Measurements from ENCODE around the gene SEZ6. TPM values are rescaled to one million over a fixed set of nuclear protein-coding genes. Genes with fewer than 3 reads are reported as not detected.

The SEZ6 gene
- total and polyA plus RNA-seq, 4 donors: 0.07 to 0.54 (median 0.18) TPM; not detected in 1

- Histone ChIP-seq H3K27ac (ENCODE audit: low read depth in 1 of 2, low read length in 1 of 2) (peak overlapping the region; percentile 96 to 98), H3K9me3 (ENCODE audit: control insufficient read depth in 4 of 4, insufficient read depth in 3 of 4, low read length in 3 of 4) (no peaks in the 10 kb centered on the region), H3K4me1 (ENCODE audit: control insufficient read depth in 5 of 5, insufficient read depth in 5 of 5, low read length in 5 of 5) (peaks cover 0 to 24% (median 7%) of the 10 kb centered on the region in 5 donors), H3K9ac (ENCODE audit: insufficient read depth in 1 of 2, low read length in 2 of 2) (peak overlapping the region; percentile 60 to 94), H3K27me3 (ENCODE audit: control insufficient read depth in 3 of 3, insufficient read depth in 3 of 3, low read length in 2 of 3) (no peaks in the 10 kb centered on the region), H3K36me3 (ENCODE audit: control insufficient read depth in 4 of 4, insufficient read depth in 4 of 4, low read length in 4 of 4) (peaks cover 0 to 7% (median 0%) of the 10 kb centered on the region in 4 donors), H3K4me3 (peak overlapping the region; percentile 62)
- peak; percentile 98 to 100 (median 100) for DNase-seq
- 6% methylated on average over 36 of the region's 36 CpGs for WGBS, 2 donors
- peak; percentile 78 for ATAC-seq (ENCODE audit: insufficient read depth, low FRiP score)
- TF ChIP-seq CTCF (IDR thresholded peaks at IDR 0.05; ENCODE audit: control extremely low read depth, extremely low read depth): no peak
Observed at GRCh38 chr17:28951991-28952975, 53.5 kb downstream of the SEZ6 start.

DNA sequence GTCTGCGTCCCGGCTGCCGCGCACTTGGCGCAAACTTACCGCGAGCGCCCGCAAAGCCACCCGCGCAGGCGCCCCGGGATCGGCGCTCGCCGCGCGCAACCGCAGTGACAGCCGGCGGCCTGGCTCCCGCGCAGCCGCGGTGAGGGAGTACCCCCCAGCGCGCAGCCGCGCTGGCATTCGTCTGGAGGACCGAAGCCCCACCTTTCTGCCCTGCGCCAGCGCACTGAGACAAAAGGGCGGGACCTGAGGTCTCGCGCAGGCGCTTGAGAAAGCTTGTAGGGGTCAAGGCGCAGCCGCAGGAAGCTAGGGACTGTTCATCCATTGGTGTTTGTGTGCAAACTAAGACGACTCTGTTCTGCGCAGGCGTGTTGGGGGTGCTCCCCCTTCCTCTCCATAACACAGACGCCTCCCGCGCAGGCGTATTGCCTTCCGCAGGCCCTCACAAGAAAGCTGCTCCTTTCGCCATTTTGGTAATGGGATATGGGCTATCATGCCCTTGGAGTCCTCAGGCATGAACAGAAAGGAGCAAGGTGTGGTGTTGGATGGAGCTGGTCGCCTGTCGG, 54.3 kb downstream of the SEZ6 start, which contains the start of gene PHF12:
Gene PHF12, minus strand, starts transcription at position 91 of the 563 bp plus-strand sequence. CDS start 558 bp downstream, outside the sequence.
- DNase-seq: peak; percentile 100
- peak within 1 kb of the TSS; percentile 60 to 94 for H3K9ac ChIP-seq (ENCODE audit: insufficient read depth in 1 of 2, low read length in 2 of 2)
- ATAC-seq (ENCODE audit: insufficient read depth, low FRiP score): peak; percentile 75
- peaks cover 0 to 26% (median 9%) of the 10 kb centered on the region in 5 donors for H3K4me1 ChIP-seq (ENCODE audit: control insufficient read depth in 5 of 5, insufficient read depth in 5 of 5, low read length in 5 of 5)
- no peaks in the 10 kb centered on the region for H3K27me3 ChIP-seq (ENCODE audit: control insufficient read depth in 3 of 3, insufficient read depth in 3 of 3, low read length in 2 of 3)
- H3K36me3 ChIP-seq (ENCODE audit: control insufficient read depth in 4 of 4, insufficient read depth in 4 of 4, low read length in 4 of 4): peaks cover 0 to 7% (median 0%) of the 10 kb centered on the region in 4 donors
- peak within 1 kb of the TSS; percentile 76 for H3K4me3 ChIP-seq
- 0% methylated on average over 50 to 51 of the region's 51 CpGs for WGBS, 2 donors
- TF ChIP-seq CTCF (IDR thresholded peaks at IDR 0.05; ENCODE audit: control extremely low read depth, extremely low read depth): no peak
- peak within 1 kb of the TSS; percentile 98 for H3K27ac ChIP-seq (ENCODE audit: low read depth in 1 of 2, low read length in 1 of 2)
- no peaks in the 10 kb centered on the region for H3K9me3 ChIP-seq (ENCODE audit: control insufficient read depth in 4 of 4, insufficient read depth in 3 of 4, low read length in 3 of 4)

DNA sequence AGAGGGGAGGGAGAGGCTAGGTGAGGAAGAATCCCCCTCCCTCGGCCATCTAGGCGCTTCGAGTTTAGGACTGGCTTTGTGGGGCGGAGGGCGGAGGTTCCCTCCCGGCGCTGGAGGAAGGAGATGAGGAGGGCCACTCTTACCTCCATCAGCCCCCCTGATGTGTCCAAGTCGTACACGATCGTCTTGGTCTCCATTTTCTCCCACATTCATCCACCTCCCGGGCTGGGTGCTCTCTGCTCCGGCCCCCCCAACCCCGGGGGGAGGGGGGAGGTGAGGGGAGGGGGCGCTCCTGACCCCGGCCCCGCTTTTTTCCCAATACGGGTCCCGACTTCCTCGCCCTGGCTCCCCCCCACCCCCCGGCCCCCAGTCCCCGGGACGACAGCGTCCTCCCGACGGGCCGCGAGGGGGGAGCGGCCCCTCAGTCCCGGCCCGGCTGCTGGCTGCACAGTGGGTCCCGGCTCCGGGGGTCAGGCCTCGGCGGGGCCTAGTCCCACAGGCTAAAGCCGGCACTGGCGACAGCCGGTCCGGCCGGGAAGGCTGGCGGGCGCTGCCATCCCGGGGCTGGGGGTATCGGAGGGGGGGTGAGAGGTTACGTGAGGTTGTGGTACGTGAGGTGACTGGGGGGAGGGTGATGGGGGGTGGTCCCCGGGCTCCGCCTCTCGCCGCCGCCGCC, 54.9 kb downstream of the SEZ6 start:
- ATAC-seq (ENCODE audit: insufficient read depth, low FRiP score): no peak
- Histone ChIP-seq H3K27ac (ENCODE audit: low read depth in 1 of 2, low read length in 1 of 2) (peak overlapping the region; percentile 95 to 98), H3K4me3 (peak overlapping the region; percentile 76), H3K27me3 (ENCODE audit: control insufficient read depth in 3 of 3, insufficient read depth in 3 of 3, low read length in 2 of 3) (no peaks in the 10 kb centered on the region), H3K4me1 (ENCODE audit: control insufficient read depth in 5 of 5, insufficient read depth in 5 of 5, low read length in 5 of 5) (peaks cover 0 to 26% (median 15%) of the 10 kb centered on the region in 5 donors), H3K36me3 (ENCODE audit: control insufficient read depth in 4 of 4, insufficient read depth in 4 of 4, low read length in 4 of 4) (peaks cover 0 to 7% (median 0%) of the 10 kb centered on the region in 4 donors), H3K9me3 (ENCODE audit: control insufficient read depth in 4 of 4, insufficient read depth in 3 of 4, low read length in 3 of 4) (no peaks in the 10 kb centered on the region), H3K9ac (ENCODE audit: insufficient read depth in 1 of 2, low read length in 2 of 2) (no peak overlapping the region)
- DNase-seq: no peak
- WGBS, 2 donors: 0 to 1% methylated on average over 27 to 51 of the region's 51 CpGs
- TF ChIP-seq CTCF (IDR thresholded peaks at IDR 0.05; ENCODE audit: control extremely low read depth, extremely low read depth): no peak

Measured in lung (tissue), 12 donors.